Inflammatory macrophage (primary cell): ENCODE data around the gene CAMTA2.

Experiments used
- DNase-seq, 2 donors: peaks; one replicate each; pipeline ENCODE4 v3.0.0-alpha.2; 2020 to 2022

CAMTA2 gene

DNA sequence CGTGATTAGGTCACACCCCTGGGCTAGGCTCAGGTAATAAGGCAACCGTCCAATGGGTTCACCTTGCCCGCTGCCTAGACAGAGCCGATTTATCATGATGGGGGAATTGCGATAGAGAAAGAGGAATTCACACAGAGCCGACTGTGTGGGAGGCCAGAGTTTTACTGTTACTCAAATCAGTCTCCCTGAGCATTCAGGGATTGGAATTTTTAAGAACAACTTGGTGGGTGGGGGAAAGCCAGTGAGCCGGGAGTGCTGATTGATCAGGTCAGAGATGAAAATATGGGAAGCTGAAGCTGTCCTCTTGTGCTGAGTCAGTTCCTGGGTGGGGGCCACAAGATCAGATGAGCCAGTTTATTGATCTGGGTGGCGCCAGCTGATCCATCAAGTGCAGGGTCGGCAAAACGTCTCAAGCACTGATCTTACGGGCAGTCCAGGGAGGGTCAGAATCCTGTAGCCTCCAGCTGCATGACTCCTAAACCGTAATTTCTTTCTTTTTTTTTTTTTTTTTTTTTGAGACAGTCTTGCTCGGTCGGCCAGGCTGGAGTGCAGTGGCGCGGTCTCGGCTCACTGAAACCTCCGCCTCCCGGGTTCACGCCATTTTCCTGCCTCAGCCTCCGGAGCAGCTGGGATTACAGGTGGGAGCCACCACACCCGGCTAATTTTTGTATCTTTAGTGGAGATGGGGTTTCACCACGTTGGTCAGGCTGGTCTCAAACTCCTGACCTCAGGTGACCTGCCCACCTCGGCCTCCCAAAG, 60.7 kb downstream of the CAMTA2 start:
- peak; percentile 55 to 58 for DNase-seq

DNA sequence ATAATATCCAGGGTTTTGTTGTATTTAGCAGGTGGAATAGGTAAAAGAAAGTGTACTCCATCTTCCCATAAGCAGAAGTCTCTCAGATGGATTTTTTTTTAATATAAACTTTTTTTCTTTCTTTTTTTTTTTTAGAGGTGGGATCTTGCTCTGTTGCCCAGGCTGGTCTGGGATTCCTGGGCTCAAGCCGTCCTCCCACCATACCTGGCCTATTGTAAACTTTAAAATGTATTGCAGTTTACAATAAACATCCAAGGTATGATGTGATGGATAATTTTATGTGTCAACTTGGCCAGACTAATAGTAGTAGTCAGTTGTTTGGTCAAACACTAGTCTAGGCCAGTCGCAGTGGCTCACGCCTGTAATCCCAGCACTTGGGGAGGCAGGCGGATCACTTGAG, 66.2 kb downstream of the CAMTA2 start:
- no peak for DNase-seq

DNA sequence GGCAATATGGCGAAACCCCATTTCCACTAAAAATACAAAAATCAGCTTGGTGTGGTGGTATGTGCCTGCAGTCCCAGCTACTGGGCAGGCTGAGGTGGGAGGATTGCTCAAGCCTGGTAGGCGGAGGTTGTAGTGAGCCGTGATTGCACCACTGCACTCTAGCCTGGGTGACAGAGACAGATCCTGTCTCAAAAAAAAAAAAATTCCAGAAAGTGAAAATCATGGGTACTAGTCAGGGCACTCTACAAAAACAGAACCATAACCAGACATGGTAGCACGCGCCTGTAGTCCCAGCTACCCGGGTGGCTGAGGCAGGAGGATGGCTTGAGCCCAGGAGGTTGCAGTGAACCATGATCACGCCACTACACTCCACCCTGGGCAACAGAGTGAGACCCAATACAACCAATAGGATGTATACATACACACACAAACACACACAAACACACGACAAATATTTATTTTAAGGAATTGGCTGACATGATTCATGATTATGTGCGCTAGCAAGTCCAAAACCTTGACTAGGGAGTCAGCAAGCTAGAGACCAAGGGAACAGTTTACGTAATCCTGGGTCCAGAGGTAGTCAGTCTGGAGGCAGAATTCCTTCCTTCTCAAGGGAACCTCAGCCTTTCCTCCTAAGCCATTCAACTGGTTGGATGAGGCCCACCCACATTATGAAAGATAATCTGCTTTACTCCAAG, 67.0 kb downstream of the CAMTA2 start:
- peak; percentile 94 to 97 for DNase-seq

DNA sequence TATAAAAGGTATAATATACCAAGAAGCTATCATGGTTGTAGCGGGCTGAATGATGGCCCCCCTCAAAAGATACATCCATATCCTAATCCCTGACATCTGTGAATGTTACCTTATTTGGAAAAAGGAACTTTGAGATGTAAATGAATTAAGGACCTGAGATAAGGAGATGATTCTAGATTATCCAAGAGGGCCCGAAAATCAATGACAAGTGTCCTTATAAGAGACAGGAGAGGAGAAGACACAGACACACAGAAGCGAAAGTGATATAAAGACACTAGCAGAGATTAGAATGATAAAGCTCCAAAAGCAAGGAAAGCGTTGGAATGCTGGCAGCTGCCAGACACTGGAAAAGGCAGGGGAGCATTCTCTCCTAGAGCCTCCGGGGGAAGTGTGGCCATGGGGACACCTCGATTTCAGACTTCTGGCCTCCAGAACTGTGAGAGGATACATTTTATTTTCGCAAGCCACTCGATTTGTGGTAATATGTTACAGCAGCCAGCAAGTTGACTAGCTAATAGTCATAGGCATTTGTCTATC, 67.9 kb downstream of the CAMTA2 start:
- DNase-seq: peak; percentile 32 to 33
